Sigmoid colon (tissue), 7 donors: ENCODE data around the gene MTAP. TPM values are rescaled to one million over a fixed set of nuclear protein-coding genes. Genes with fewer than 3 reads are reported as not detected.

Source experiments
- DNase-seq: peaks from one replicate; pipeline ENCODE4 v3.0.0-alpha.2; 2019
- H3K27ac ChIP-seq, 4 donors: fragments of 200-600 bp; sonication (generic); one replicate each; pipeline ENCODE4 v1.5.1; 2016 to 2019; ENCODE audit warnings: mild to moderate bottlenecking in 1 of 4
- H3K27me3 ChIP-seq, 3 donors: fragments of 200-600 bp; sonication (generic); one replicate each; pipeline ENCODE4 v1.5.1; 2019; ENCODE audit warnings: mild to moderate bottlenecking in 1 of 3
- H3K36me3 ChIP-seq, 4 donors: fragments of 200-600 bp; sonication (generic); one replicate each; pipeline ENCODE4 v1.5.1; 2016 to 2019
- H3K4me1 ChIP-seq, 4 donors: fragments of 200-600 bp; sonication (generic); one replicate each; pipeline ENCODE4 v1.5.1; 2017 to 2019
- H3K4me3 ChIP-seq, 4 donors: fragments of 200-600 bp; sonication (generic); one replicate each; pipeline ENCODE4 v1.5.1; 2017 to 2019; ENCODE audit warnings: mild to moderate bottlenecking in 2 of 4, moderate library complexity in 1 of 4
- H3K9me3 ChIP-seq, 4 donors: fragments of 200-600 bp in 3 of 4; sonication (generic) in 3 of 4; one replicate each; pipeline versions ENCODE4 v1.5.1 to v1.6.1; 2013 to 2019
- CTCF ChIP-seq, 4 experiments: fragments of 450-650 bp in 3 of 4; fragments of 200-600 bp in 1 of 4; IDR thresholded peaks; one replicate each; pipeline ENCODE4 v1.5.1; 2016 to 2019; ENCODE audit warnings: antibody characterized with exemption in 4 of 4, mild to moderate bottlenecking in 3 of 4, moderate library complexity in 2 of 4
- EP300 ChIP-seq, 4 donors: sonication (generic); formaldehyde crosslinking; IDR thresholded peaks; one replicate each; pipeline ENCODE4 v1.6.1; 2017; ENCODE audit warnings: antibody characterized with exemption in 4 of 4
- POLR2A ChIP-seq, 2 donors: fragments of 450-650 bp; IDR thresholded peaks; one replicate each; pipeline ENCODE4 v1.6.1; 2016; ENCODE audit warnings: antibody characterized with exemption in 2 of 2, mild to moderate bottlenecking in 2 of 2, moderate library complexity in 2 of 2
- POLR2AphosphoS5 ChIP-seq, 4 donors: sonication (generic); formaldehyde crosslinking; IDR thresholded peaks; one replicate each; pipeline ENCODE4 v1.6.1; 2017; ENCODE audit warnings: antibody characterized with exemption in 4 of 4
- WGBS, 2 donors: extraction: QIAGEN DNeasy Blood & Tissue Kit; methylation state at CpG; one replicate each; pipeline ENCODE4 v1.1.7; 2013; 5-methylcytosine and 5-hydroxymethylcytosine counted together
- intact Hi-C: fragments of 100-400 bp; cut with DNase I; formaldehyde crosslinking; loops from one replicate; pipeline ENCODE4 v1.15.1; 2023
- polyA plus RNA-seq, 3 donors: library from polyadenylated mRNA; stranded (reverse); fragments of 200-250 nt; gene quantifications; one replicate each; pipeline ENCODE4 v1.2.3, GENCODE V29; 2013
- total RNA-seq, 4 donors: library from RNA; depleted of rRNA; stranded (reverse); fragments of >200 nt; gene quantifications; one replicate each; pipeline ENCODE4 v1.1.0, GENCODE V29; 2016
- donor health status: healthy with polysubstance abuse.
- donor health status: Bipolar disorder and iron deficiency.
- donor health status: healthy.

MTAP gene
- total and polyA plus RNA-seq, 7 donors: 7.6 to 28.5 (median 19.9) TPM

GRCh38 chr9:21982391-21982790, 180.0 kb downstream of the MTAP start:
- H3K27me3 ChIP-seq: peaks cover 13 to 97% (median 66%) of the 10 kb centered on the region in 3 donors
- TF ChIP-seq POLR2AphosphoS5 (IDR thresholded peaks at IDR 0.05) (no peak), POLR2A (IDR thresholded peaks at IDR 0.05) (no peak), EP300 (IDR thresholded peaks at IDR 0.05) (no peak), CTCF (IDR thresholded peaks at IDR 0.05) (no peak)
- H3K36me3 ChIP-seq: no peaks in the 10 kb centered on the region
- 37 to 59% methylated on average over 1 of the region's 1 CpG for WGBS, 2 donors
- peaks cover 0 to 4% (median 0%) of the 10 kb centered on the region in 4 donors for H3K9me3 ChIP-seq
- DNase-seq: no peak
- intact Hi-C loops: no loop called here
- H3K27ac ChIP-seq: no peak overlapping the region
- no peaks in the 10 kb centered on the region for H3K4me1 ChIP-seq
- H3K4me3 ChIP-seq: no peak overlapping the region

- H3K27me3 ChIP-seq: peaks cover 9 to 97% (median 67%) of the 10 kb centered on the region in 3 donors
- no peak overlapping the region for H3K4me3 ChIP-seq
- TF ChIP-seq POLR2AphosphoS5 (IDR thresholded peaks at IDR 0.05): no peak
- TF ChIP-seq POLR2A (IDR thresholded peaks at IDR 0.05): no peak
- TF ChIP-seq CTCF (IDR thresholded peaks at IDR 0.05): no peak
- no peak for TF ChIP-seq EP300 (IDR thresholded peaks at IDR 0.05)
- no peak for DNase-seq
- peaks cover 0 to 4% (median 0%) of the 10 kb centered on the region in 4 donors for H3K9me3 ChIP-seq
- WGBS, 2 donors: 62 to 77% methylated on average over 1 of the region's 1 CpG
- H3K4me1 ChIP-seq: no peaks in the 10 kb centered on the region
- no peaks in the 10 kb centered on the region for H3K36me3 ChIP-seq
- intact Hi-C loops: no loop called here
- no peak overlapping the region for H3K27ac ChIP-seq
Observed at GRCh38 chr9:21982861-21983560, 180.6 kb downstream of the MTAP start.

- DNase-seq: no peak
- Histone ChIP-seq H3K9me3 (peaks cover 0 to 4% (median 0%) of the 10 kb centered on the region in 4 donors), H3K36me3 (no peaks in the 10 kb centered on the region), H3K4me1 (no peaks in the 10 kb centered on the region), H3K4me3 (no peak overlapping the region), H3K27me3 (peaks cover 9 to 97% (median 70%) of the 10 kb centered on the region in 3 donors), H3K27ac (no peak overlapping the region)
- TF ChIP-seq POLR2AphosphoS5 (IDR thresholded peaks at IDR 0.05) (no peak), POLR2A (IDR thresholded peaks at IDR 0.05) (no peak), CTCF (IDR thresholded peaks at IDR 0.05) (no peak), EP300 (IDR thresholded peaks at IDR 0.05) (no peak)
- WGBS, 2 donors: 52 to 73% methylated on average over 1 of the region's 1 CpG
- intact Hi-C loops: no loop called here
Observed at GRCh38 chr9:21983561-21983935, 181.1 kb downstream of the MTAP start.

GRCh38 chr9:21984101-21984500, 181.7 kb downstream of the MTAP start:
- H3K4me1 ChIP-seq: no peaks in the 10 kb centered on the region
- no peaks in the 10 kb centered on the region for H3K36me3 ChIP-seq
- no peak for DNase-seq
- no peak overlapping the region for H3K27ac ChIP-seq
- TF ChIP-seq POLR2A (IDR thresholded peaks at IDR 0.05) (no peak), CTCF (IDR thresholded peaks at IDR 0.05) (no peak), POLR2AphosphoS5 (IDR thresholded peaks at IDR 0.05) (no peak), EP300 (IDR thresholded peaks at IDR 0.05) (no peak)
- no peak overlapping the region for H3K4me3 ChIP-seq
- intact Hi-C loops: no loop called here
- H3K27me3 ChIP-seq: peaks cover 9 to 97% (median 70%) of the 10 kb centered on the region in 3 donors
- H3K9me3 ChIP-seq: peaks cover 0 to 4% (median 0%) of the 10 kb centered on the region in 4 donors
